GM23338 (cell line): ENCODE data around the gene KAZN. TPM values are rescaled to one million over a fixed set of nuclear protein-coding genes. Genes with fewer than 3 reads are reported as not detected.

ENCODE experiments used
- ATAC-seq: fragments of 200-7000 bp; cut with Tn5 transposase; 3 replicates; pipeline ENCODE4 v1.9.1; 2020
- DNase-seq: peaks from one replicate; pipeline ENCODE4 v3.0.0-alpha.2; 2015; ENCODE audit warnings: low spot score
- H2AFZ ChIP-seq: fragments of 200-600 bp; sonication (generic); 2 replicates; pipeline ENCODE4 v1.8.0; 2016; ENCODE audit warnings: antibody characterized with exemption, mild to moderate bottlenecking, moderate library complexity
- H3F3A ChIP-seq: fragments of 200-600 bp; sonication (generic); replicated peaks from 2 replicates; pipeline ENCODE4 v1.8.0; 2017; ENCODE audit warnings: antibody characterized with exemption, mixed run types, low read depth
- H3K27ac ChIP-seq: fragments of 200-600 bp; sonication (generic); 2 replicates; pipeline ENCODE4 v1.6.1; 2016; ENCODE audit warnings: low read depth
- H3K27me3 ChIP-seq: fragments of 200-600 bp; sonication (generic); 2 replicates; pipeline ENCODE4 v1.8.0; 2016; ENCODE audit warnings: mild to moderate bottlenecking, mixed run types, moderate library complexity; ENCODE audit not compliant: insufficient read depth
- H3K36me3 ChIP-seq: fragments of 200-600 bp; sonication (generic); 2 replicates; pipeline ENCODE4 v1.8.0; 2016; ENCODE audit warnings: mild to moderate bottlenecking; ENCODE audit not compliant: insufficient read depth
- H3K4me1 ChIP-seq: fragments of 200-600 bp; sonication (generic); 2 replicates; pipeline ENCODE4 v1.8.0; 2016; ENCODE audit warnings: mild to moderate bottlenecking, moderate library complexity; ENCODE audit not compliant: insufficient read depth
- H3K4me2 ChIP-seq: fragments of 200-600 bp; sonication (generic); 2 replicates; pipeline ENCODE4 v1.7.1; 2017; ENCODE audit warnings: mixed run types
- H3K4me3 ChIP-seq: fragments of 200-600 bp; sonication (generic); 2 replicates; pipeline ENCODE4 v1.6.1; 2016; ENCODE audit warnings: mixed run types
- H3K79me2 ChIP-seq: fragments of 200-600 bp; sonication (generic); replicated peaks from 2 replicates; pipeline ENCODE4 v1.8.0; 2017; ENCODE audit warnings: mild to moderate bottlenecking; ENCODE audit not compliant: insufficient read depth
- H3K9me2 ChIP-seq: fragments of 200-600 bp; sonication (generic); 2 replicates; pipeline ENCODE4 v1.8.0; 2017; ENCODE audit not compliant: insufficient read depth
- H4K20me1 ChIP-seq: fragments of 200-600 bp; sonication (generic); replicated peaks from 2 replicates; pipeline ENCODE4 v1.8.0; 2017; ENCODE audit warnings: mild to moderate bottlenecking; ENCODE audit not compliant: insufficient read depth
- H3K27ac Mint-ChIP-seq: 2 replicates; pipeline ENCODE4 v1.8.0; 2020; ENCODE audit warnings: inconsistent platforms, mild to moderate bottlenecking, moderate library complexity, mixed read lengths
- H3K27me3 Mint-ChIP-seq: 3 replicates; pipeline ENCODE4 v1.8.0; 2022; ENCODE audit warnings: low read depth, mild to moderate bottlenecking, moderate library complexity, mixed read lengths, inconsistent platforms; ENCODE audit not compliant: insufficient read depth, poor library complexity
- H3K36me3 Mint-ChIP-seq: 3 replicates; pipeline ENCODE4 v1.8.0; 2021; ENCODE audit warnings: low read depth, mild to moderate bottlenecking, inconsistent platforms, moderate library complexity, mixed read lengths
- H3K4me1 Mint-ChIP-seq: 3 replicates; pipeline ENCODE4 v1.8.0; 2020; ENCODE audit warnings: mild to moderate bottlenecking, inconsistent platforms, mixed read lengths
- H3K4me3 Mint-ChIP-seq: 3 replicates; pipeline ENCODE4 v1.8.0; 2021; ENCODE audit warnings: moderate library complexity, mild to moderate bottlenecking, inconsistent platforms, mixed read lengths
- H3K9me3 Mint-ChIP-seq: 3 replicates; pipeline ENCODE4 v1.8.0; 2020; ENCODE audit warnings: moderate library complexity, mild to moderate bottlenecking, inconsistent platforms, mixed read lengths
- CREB1 ChIP-seq: fragments of 250-450 bp; sonication (Bioruptor Pico); IDR thresholded peaks from 2 replicates; pipeline ENCODE4 v1.5.0; 2020; ENCODE audit warnings: low read depth, mild to moderate bottlenecking, moderate library complexity
- ETS1 ChIP-seq: IDR thresholded peaks from 2 replicates; pipeline ENCODE4 v1.6.1; 2016; ENCODE audit warnings: antibody characterized with exemption
- EZH2 ChIP-seq: fragments of 200-600 bp; sonication (generic); IDR thresholded peaks from one replicate; pipeline ENCODE4 v1.8.0; 2017; ENCODE audit warnings: antibody characterized with exemption, mild to moderate bottlenecking, low read depth; ENCODE audit not compliant: unreplicated experiment
- EZH2phosphoT487 ChIP-seq: fragments of 200-600 bp; sonication (generic); IDR thresholded peaks from one replicate; pipeline ENCODE4 v1.8.1; 2018; ENCODE audit warnings: antibody characterized with exemption; ENCODE audit not compliant: unreplicated experiment
- JUNB ChIP-seq: IDR thresholded peaks from one replicate; pipeline ENCODE4 v1.6.1; 2016; ENCODE audit warnings: antibody characterized with exemption; ENCODE audit not compliant: unreplicated experiment
- NANOG ChIP-seq: IDR thresholded peaks from 2 replicates; pipeline ENCODE4 v1.6.1; 2016; ENCODE audit warnings: antibody characterized with exemption, borderline replicate concordance
- POLR2AphosphoS5 ChIP-seq: IDR thresholded peaks from 2 replicates; pipeline ENCODE4 v1.6.1; 2016; ENCODE audit warnings: antibody characterized with exemption, low read depth
- STAT1 ChIP-seq: IDR thresholded peaks from one replicate; pipeline ENCODE4 v1.6.1; 2016; ENCODE audit warnings: antibody characterized with exemption; ENCODE audit not compliant: unreplicated experiment
- ZNF114 ChIP-seq: fragments of 250-450 bp; sonication (Bioruptor Pico); IDR thresholded peaks from 2 replicates; pipeline ENCODE4 v1.5.0; 2020; ENCODE audit warnings: mild to moderate bottlenecking, moderate library complexity
- ZNF331 ChIP-seq: fragments of 250-450 bp; sonication (Bioruptor Pico); IDR thresholded peaks from 2 replicates; pipeline ENCODE4 v1.5.0; 2020; ENCODE audit warnings: low read depth, mild to moderate bottlenecking, moderate library complexity
- ZNF462 ChIP-seq: fragments of 250-450 bp; sonication (Bioruptor Pico); IDR thresholded peaks from 2 replicates; pipeline ENCODE4 v1.5.0; 2020; ENCODE audit warnings: mild to moderate bottlenecking, moderate library complexity
- polyA plus RNA-seq: library from polyadenylated mRNA; unstranded; fragments of >200 nt; fragmentation: Nextera tagmentation; extraction: Ambion mirVana; gene quantifications from 2 replicates; pipeline ENCODE4 v1.2.1, GENCODE V29; 2016
- total RNA-seq: library from RNA; depleted of rRNA; stranded (reverse); fragments of >200 nt; shearing (Covaris generic); gene quantifications from 2 replicates; pipeline ENCODE4 v1.2.3, GENCODE V29; 2014
- TF ChIP-seq, protein P1 (sequence below): IDR thresholded peaks from one replicate; pipeline ENCODE4 v1.6.1; 2018; ENCODE audit warnings: antibody characterized with exemption; ENCODE audit not compliant: unreplicated experiment
- TF ChIP-seq, protein P2 (sequence below), 2 experiments: fragments of 200-600 bp in 1 of 2; sonication (generic) in 1 of 2; conservative IDR thresholded peaks; 2 replicates each; pipeline versions ENCODE4 v1.5.1 to v1.6.1; 2016 to 2017; ENCODE audit warnings: antibody characterized with exemption in 2 of 2, low read depth in 2 of 2, mild to moderate bottlenecking in 2 of 2, moderate library complexity in 1 of 2

KAZN gene
- total and polyA plus RNA-seq, 2 experiments from 2014 or later: 9.9 to 15.0 TPM

DNA sequence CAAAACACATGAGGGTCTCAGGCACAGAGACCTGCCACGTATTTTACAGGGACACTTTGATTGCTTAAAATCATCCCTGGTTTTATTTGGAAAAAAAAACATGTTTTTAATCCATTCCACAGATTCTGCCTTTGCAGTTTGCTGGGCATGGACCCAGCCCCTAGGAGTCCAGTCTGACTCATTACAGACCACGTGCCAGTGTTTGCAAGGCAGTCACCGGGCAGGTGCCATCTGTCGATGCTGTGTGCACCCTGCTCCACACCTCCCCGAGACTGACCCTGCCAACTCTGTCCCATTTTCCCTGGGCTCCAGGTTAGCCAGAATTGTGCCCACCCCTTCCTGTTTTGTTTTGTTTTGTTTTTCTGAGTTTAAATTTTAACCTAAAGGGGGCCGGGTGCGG lies 406.6 kb downstream of the KAZN start:
- H3K36me3 Mint-ChIP-seq: no peaks in the 10 kb centered on the region; the same call in 2 of the 3 replicates
- H3K4me3 ChIP-seq: no peak overlapping the region
- H3K9me2 ChIP-seq: no peaks in the 10 kb centered on the region
- H3K27me3 Mint-ChIP-seq: peaks cover 2% of the 10 kb centered on the region
- no peaks in the 10 kb centered on the region for H3K36me3 ChIP-seq
- no peaks in the 10 kb centered on the region; the same call in 1 of the 2 replicates for H4K20me1 ChIP-seq
- no peak overlapping the region for H3K27ac ChIP-seq
- TF ChIP-seq ZNF331 (CRISPR knock-in tag) (no peak), ETS1 (no peak), EZH2phosphoT487 (no peak), ZNF462 (CRISPR knock-in tag) (no peak), STAT1 (no peak), EZH2 (no peak), POLR2AphosphoS5 (no peak), CREB1 (CRISPR knock-in tag) (no peak), JUNB (no peak), NANOG (no peak), ZNF114 (CRISPR knock-in tag) (no peak)
- TF ChIP-seq, protein P1, sequence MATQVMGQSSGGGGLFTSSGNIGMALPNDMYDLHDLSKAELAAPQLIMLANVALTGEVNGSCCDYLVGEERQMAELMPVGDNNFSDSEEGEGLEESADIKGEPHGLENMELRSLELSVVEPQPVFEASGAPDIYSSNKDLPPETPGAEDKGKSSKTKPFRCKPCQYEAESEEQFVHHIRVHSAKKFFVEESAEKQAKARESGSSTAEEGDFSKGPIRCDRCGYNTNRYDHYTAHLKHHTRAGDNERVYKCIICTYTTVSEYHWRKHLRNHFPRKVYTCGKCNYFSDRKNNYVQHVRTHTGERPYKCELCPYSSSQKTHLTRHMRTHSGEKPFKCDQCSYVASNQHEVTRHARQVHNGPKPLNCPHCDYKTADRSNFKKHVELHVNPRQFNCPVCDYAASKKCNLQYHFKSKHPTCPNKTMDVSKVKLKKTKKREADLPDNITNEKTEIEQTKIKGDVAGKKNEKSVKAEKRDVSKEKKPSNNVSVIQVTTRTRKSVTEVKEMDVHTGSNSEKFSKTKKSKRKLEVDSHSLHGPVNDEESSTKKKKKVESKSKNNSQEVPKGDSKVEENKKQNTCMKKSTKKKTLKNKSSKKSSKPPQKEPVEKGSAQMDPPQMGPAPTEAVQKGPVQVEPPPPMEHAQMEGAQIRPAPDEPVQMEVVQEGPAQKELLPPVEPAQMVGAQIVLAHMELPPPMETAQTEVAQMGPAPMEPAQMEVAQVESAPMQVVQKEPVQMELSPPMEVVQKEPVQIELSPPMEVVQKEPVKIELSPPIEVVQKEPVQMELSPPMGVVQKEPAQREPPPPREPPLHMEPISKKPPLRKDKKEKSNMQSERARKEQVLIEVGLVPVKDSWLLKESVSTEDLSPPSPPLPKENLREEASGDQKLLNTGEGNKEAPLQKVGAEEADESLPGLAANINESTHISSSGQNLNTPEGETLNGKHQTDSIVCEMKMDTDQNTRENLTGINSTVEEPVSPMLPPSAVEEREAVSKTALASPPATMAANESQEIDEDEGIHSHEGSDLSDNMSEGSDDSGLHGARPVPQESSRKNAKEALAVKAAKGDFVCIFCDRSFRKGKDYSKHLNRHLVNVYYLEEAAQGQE: no peak
- TF ChIP-seq, protein P2, sequence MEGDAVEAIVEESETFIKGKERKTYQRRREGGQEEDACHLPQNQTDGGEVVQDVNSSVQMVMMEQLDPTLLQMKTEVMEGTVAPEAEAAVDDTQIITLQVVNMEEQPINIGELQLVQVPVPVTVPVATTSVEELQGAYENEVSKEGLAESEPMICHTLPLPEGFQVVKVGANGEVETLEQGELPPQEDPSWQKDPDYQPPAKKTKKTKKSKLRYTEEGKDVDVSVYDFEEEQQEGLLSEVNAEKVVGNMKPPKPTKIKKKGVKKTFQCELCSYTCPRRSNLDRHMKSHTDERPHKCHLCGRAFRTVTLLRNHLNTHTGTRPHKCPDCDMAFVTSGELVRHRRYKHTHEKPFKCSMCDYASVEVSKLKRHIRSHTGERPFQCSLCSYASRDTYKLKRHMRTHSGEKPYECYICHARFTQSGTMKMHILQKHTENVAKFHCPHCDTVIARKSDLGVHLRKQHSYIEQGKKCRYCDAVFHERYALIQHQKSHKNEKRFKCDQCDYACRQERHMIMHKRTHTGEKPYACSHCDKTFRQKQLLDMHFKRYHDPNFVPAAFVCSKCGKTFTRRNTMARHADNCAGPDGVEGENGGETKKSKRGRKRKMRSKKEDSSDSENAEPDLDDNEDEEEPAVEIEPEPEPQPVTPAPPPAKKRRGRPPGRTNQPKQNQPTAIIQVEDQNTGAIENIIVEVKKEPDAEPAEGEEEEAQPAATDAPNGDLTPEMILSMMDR (conservative IDR thresholded peaks at IDR 0.05; ENCODE audit: low read depth in 2 of 2): no peak
- H3F3A ChIP-seq: no peaks in the 10 kb centered on the region
- H3K4me3 Mint-ChIP-seq: no peak overlapping the region
- H3K27ac Mint-ChIP-seq: no peak overlapping the region
- ATAC-seq (no peak), DNase-seq (no peak)
- peaks cover 9% of the 10 kb centered on the region; the same call in 2 of the 3 replicates for H3K4me1 Mint-ChIP-seq
- no peak overlapping the region for H3K4me2 ChIP-seq
- H3K79me2 ChIP-seq: no peaks in the 10 kb centered on the region
- H2AFZ ChIP-seq: no peak overlapping the region
- H3K9me3 Mint-ChIP-seq: peaks cover 2% of the 10 kb centered on the region; the same call in 1 of the 3 replicates
- peaks cover 9% of the 10 kb centered on the region; the same call in 1 of the 2 replicates for H3K4me1 ChIP-seq
- no peaks in the 10 kb centered on the region for H3K27me3 ChIP-seq
